HUES48 (cell line): ENCODE measurements around the gene HIGD1C.
A peak's percentile ranks its signal among the peaks of the same experiment; 100 is the strongest.

Experiments
- H3K27ac ChIP-seq: one replicate; pipeline ENCODE4 v1.7.0; 2013; ENCODE audit warnings: low read depth, low read length, inconsistent platforms
- H3K27me3 ChIP-seq: 2 replicates; pipeline ENCODE4 v1.6.1; 2013; ENCODE audit warnings: mild to moderate bottlenecking, low read length; ENCODE audit not compliant: control insufficient read depth, insufficient read depth
- H3K36me3 ChIP-seq: 2 replicates; pipeline ENCODE4 v1.6.1; 2013; ENCODE audit warnings: low read length; ENCODE audit not compliant: control insufficient read depth, insufficient read depth
- H3K4me1 ChIP-seq: 2 replicates; pipeline ENCODE4 v1.6.1; 2013; ENCODE audit warnings: mild to moderate bottlenecking, low read length; ENCODE audit not compliant: control insufficient read depth, insufficient read depth
- H3K4me3 ChIP-seq: 2 replicates; pipeline ENCODE4 v1.5.1; 2013; ENCODE audit warnings: mild to moderate bottlenecking, low read depth, low read length
- H3K9ac ChIP-seq: 2 replicates; pipeline ENCODE4 v1.6.1; 2013; ENCODE audit warnings: mild to moderate bottlenecking, low read depth, low read length, moderate library complexity
- H3K9me3 ChIP-seq: 2 replicates; pipeline ENCODE4 v1.6.1; 2013; ENCODE audit warnings: low read length; ENCODE audit not compliant: control insufficient read depth, insufficient read depth

Gene HIGD1C

GRCh38 chr12:50984586-50985298 is 32.4 kb downstream of the HIGD1C start:
- Histone ChIP-seq H3K4me1 (0 out of 2 replicates have a peak, but pooled peaks cover 3% of the 10 kb centered on the region), H3K36me3 (peaks cover 37% of the 10 kb centered on the region), H3K27me3 (no peaks in the 10 kb centered on the region), H3K27ac (no peak overlapping the region), H3K9ac (no peak overlapping the region), H3K4me3 (no peak overlapping the region), H3K9me3 (no peaks in the 10 kb centered on the region)

GRCh38 chr12:50985322-50985721 is 33.0 kb downstream of the HIGD1C start:
- H3K9ac ChIP-seq = no peak overlapping the region
- no peak overlapping the region for H3K4me3 ChIP-seq
- H3K4me1 ChIP-seq = 0 out of 2 replicates have a peak, but pooled peaks cover 3% of the 10 kb centered on the region
- no peak overlapping the region for H3K27ac ChIP-seq
- H3K36me3 ChIP-seq = peaks cover 42% of the 10 kb centered on the region
- no peaks in the 10 kb centered on the region for H3K27me3 ChIP-seq
- no peaks in the 10 kb centered on the region for H3K9me3 ChIP-seq

GRCh38 chr12:50986966-50987737 is 34.8 kb downstream of the HIGD1C start:
- Histone ChIP-seq H3K9ac (no peak overlapping the region), H3K9me3 (no peaks in the 10 kb centered on the region), H3K36me3 (peaks cover 61% of the 10 kb centered on the region), H3K4me1 (no peaks in the 10 kb centered on the region), H3K27me3 (no peaks in the 10 kb centered on the region), H3K4me3 (no peak overlapping the region), H3K27ac (peak overlapping the region; percentile 26)

- no peak overlapping the region for H3K27ac ChIP-seq
- H3K9me3 ChIP-seq = no peaks in the 10 kb centered on the region
- no peak overlapping the region for H3K4me3 ChIP-seq
- no peaks in the 10 kb centered on the region for H3K4me1 ChIP-seq
- H3K27me3 ChIP-seq = no peaks in the 10 kb centered on the region
- H3K36me3 ChIP-seq = peaks cover 68% of the 10 kb centered on the region
- no peak overlapping the region for H3K9ac ChIP-seq
These were observed 35.7 kb downstream of the HIGD1C start for GRCh38 chr12:50988051-50988450.

- H3K4me3 ChIP-seq = no peak overlapping the region
- no peaks in the 10 kb centered on the region for H3K9me3 ChIP-seq
- no peak overlapping the region for H3K27ac ChIP-seq
- peaks cover 74% of the 10 kb centered on the region for H3K36me3 ChIP-seq
- no peaks in the 10 kb centered on the region for H3K27me3 ChIP-seq
- H3K9ac ChIP-seq = no peak overlapping the region
- H3K4me1 ChIP-seq = no peaks in the 10 kb centered on the region
These were observed 36.5 kb downstream of the HIGD1C start for GRCh38 chr12:50988871-50989270.

- Histone ChIP-seq H3K4me3 (no peak overlapping the region), H3K36me3 (peaks cover 86% of the 10 kb centered on the region), H3K27ac (no peak overlapping the region), H3K9ac (no peak overlapping the region), H3K9me3 (no peaks in the 10 kb centered on the region), H3K27me3 (no peaks in the 10 kb centered on the region), H3K4me1 (no peaks in the 10 kb centered on the region)
These were observed 37.9 kb downstream of the HIGD1C start for GRCh38 chr12:50990147-50990727.

GRCh38 chr12:50990791-50991190 is 38.4 kb downstream of the HIGD1C start:
- H3K36me3 ChIP-seq = peaks cover 87% of the 10 kb centered on the region
- no peaks in the 10 kb centered on the region for H3K4me1 ChIP-seq
- H3K9me3 ChIP-seq = no peaks in the 10 kb centered on the region
- no peak overlapping the region for H3K4me3 ChIP-seq
- no peaks in the 10 kb centered on the region for H3K27me3 ChIP-seq
- no peak overlapping the region for H3K27ac ChIP-seq
- H3K9ac ChIP-seq = no peak overlapping the region

- no peak overlapping the region for H3K27ac ChIP-seq
- no peak overlapping the region for H3K4me3 ChIP-seq
- peaks cover 85% of the 10 kb centered on the region for H3K36me3 ChIP-seq
These were observed 38.9 kb downstream of the HIGD1C start for GRCh38 chr12:50991291-50991690.

GRCh38 chr12:50992819-50993218 is 40.5 kb downstream of the HIGD1C start:
- no peaks in the 10 kb centered on the region for H3K4me1 ChIP-seq
- H3K9me3 ChIP-seq = no peaks in the 10 kb centered on the region
- H3K27ac ChIP-seq = no peak overlapping the region
- H3K9ac ChIP-seq = no peak overlapping the region
- H3K4me3 ChIP-seq = no peak overlapping the region
- H3K27me3 ChIP-seq = no peaks in the 10 kb centered on the region
- peaks cover 88% of the 10 kb centered on the region for H3K36me3 ChIP-seq

More at GRCh38 chr12:50991291-50991690, 38.9 kb downstream of the HIGD1C start:
- H3K4me1 ChIP-seq = no peaks in the 10 kb centered on the region
- no peaks in the 10 kb centered on the region for H3K27me3 ChIP-seq
- no peaks in the 10 kb centered on the region for H3K9me3 ChIP-seq
- H3K9ac ChIP-seq = no peak overlapping the region

- Histone ChIP-seq H3K4me3 (no peak overlapping the region), H3K4me1 (no peaks in the 10 kb centered on the region), H3K27ac (no peak overlapping the region), H3K9me3 (no peaks in the 10 kb centered on the region), H3K36me3 (peaks cover 58% of the 10 kb centered on the region), H3K9ac (no peak overlapping the region), H3K27me3 (no peaks in the 10 kb centered on the region)
These were observed 46.7 kb downstream of the HIGD1C start for GRCh38 chr12:50999093-50999492.

- no peaks in the 10 kb centered on the region for H3K27me3 ChIP-seq
- no peaks in the 10 kb centered on the region for H3K9me3 ChIP-seq
- H3K4me3 ChIP-seq = no peak overlapping the region
- H3K36me3 ChIP-seq = peaks cover 58% of the 10 kb centered on the region
- peaks cover 8% of the 10 kb centered on the region; the same call in 1 of the 2 replicates for H3K4me1 ChIP-seq
- no peak overlapping the region for H3K27ac ChIP-seq
- H3K9ac ChIP-seq = no peak overlapping the region
These were observed 47.9 kb downstream of the HIGD1C start for GRCh38 chr12:51000245-51000644.
